HepG2 (cell line): ENCODE measurements around the gene KCNT2. TPM values are rescaled to one million over a fixed set of nuclear protein-coding genes. Genes with fewer than 3 reads are reported as not detected.

Source experiments
- ATAC-seq: fragments of 200-7000 bp; cut with Tn5 transposase; 3 replicates; pipeline ENCODE4 v1.9.1; 2020; ENCODE audit warnings: mild to moderate bottlenecking, moderate library complexity
- BruUV-seq: library from RNA; stranded (reverse); fragments of 400-500 nt; replicated peaks from 2 replicates; lab custom pipeline; 2021; lab: Mats Ljungman, UMichigan
- CTCF ChIA-PET: fragments of 300-600 bp; formaldehyde crosslinking; extraction: SDS; loops from one replicate; lab custom pipeline; 2021; ENCODE audit warnings: low total read pairs, inconsistent platforms, low intra/inter-chr PET ratio; lab: Yijun Ruan, JAX
- POLR2A ChIA-PET: fragments of 350-600 bp; sonication (Branson Sonifier 250); formaldehyde crosslinking; loops from one replicate; lab custom pipeline; 2020; ENCODE audit warnings: antibody characterized with exemption, inconsistent platforms; lab: Yijun Ruan, JAX
- DNase-seq: peaks from one replicate; pipeline ENCODE4 v3.0.0-alpha.2; 2015; ENCODE audit warnings: low spot score
- FAIRE-seq: peaks from 3 replicates; lab custom pipeline; 2011; peaks lifted over from hg19 to GRCh38; lab: Jason Lieb, UNC
- H2AFZ ChIP-seq: one replicate; pipeline ENCODE4 v1.6.1; 2011; ENCODE audit warnings: low read length, inconsistent platforms
- H3K27ac ChIP-seq: fragments of 300-600 bp; 3 replicates; pipeline ENCODE4 v1.8.0; 2011; ENCODE audit warnings: mixed run types, mild to moderate bottlenecking, mixed read lengths, low read length, inconsistent platforms; ENCODE audit not compliant: insufficient read depth; ENCODE audit errors: extremely low read length
- H3K27me3 ChIP-seq, 2 experiments: fragments of 200-600 bp in 1 of 2; 2 replicates in 1 of 2; 3 replicates in 1 of 2; pipeline versions ENCODE4 v1.6.0 to v1.8.0; 2011; ENCODE audit warnings: low read length in 2 of 2, mild to moderate bottlenecking in 2 of 2, moderate library complexity in 2 of 2, inconsistent platforms in 1 of 2; ENCODE audit not compliant: insufficient read depth in 2 of 2, control insufficient read depth in 1 of 2
- H3K36me3 ChIP-seq, 2 experiments: fragments of 200-600 bp in 1 of 2; replicated peaks in 1 of 2; 2 replicates in 1 of 2; 3 replicates in 1 of 2; pipeline versions ENCODE4 v1.5.1 to v1.8.0; 2011; ENCODE audit warnings: low read length in 2 of 2, inconsistent platforms in 1 of 2; ENCODE audit not compliant: insufficient read depth in 2 of 2, control insufficient read depth in 1 of 2
- H3K4me1 ChIP-seq: 2 replicates; pipeline ENCODE4 v1.5.1; 2012; ENCODE audit warnings: low read length, inconsistent platforms; ENCODE audit not compliant: insufficient read depth
- H3K4me2 ChIP-seq: 2 replicates; pipeline ENCODE4 v1.6.0; 2011; ENCODE audit warnings: low read depth, low read length, inconsistent platforms
- H3K4me3 ChIP-seq, 3 experiments: fragments of 200-600 bp in 1 of 3; sonication (generic), shearing (Covaris generic) in 1 of 3; replicated peaks in 1 of 3; 2 replicates each; pipeline ENCODE4 v1.5.1; 2011 to 2016; ENCODE audit warnings: low read length in 3 of 3, inconsistent platforms in 2 of 3, low read depth in 2 of 3, mild to moderate bottlenecking in 2 of 3, control low read depth in 1 of 3, mixed read lengths in 1 of 3; ENCODE audit not compliant: insufficient read depth in 1 of 3
- H3K79me2 ChIP-seq: one replicate; pipeline ENCODE4 v1.6.1; 2011; ENCODE audit warnings: low read length, inconsistent platforms; ENCODE audit not compliant: insufficient read depth
- H3K9ac ChIP-seq: 2 replicates; pipeline ENCODE4 v1.6.0; 2011; ENCODE audit warnings: mild to moderate bottlenecking, low read depth, low read length, inconsistent platforms; ENCODE audit not compliant: insufficient read depth
- H3K9me3 ChIP-seq: 2 replicates; pipeline ENCODE4 v1.5.1; 2012; ENCODE audit warnings: mild to moderate bottlenecking, low read length
- H4K20me1 ChIP-seq: 2 replicates; pipeline ENCODE4 v1.6.0; 2011; ENCODE audit warnings: inconsistent platforms, mild to moderate bottlenecking, low read length, moderate library complexity; ENCODE audit not compliant: insufficient read depth
- GRHL1 ChIP-seq: sonication (generic); formaldehyde crosslinking; conservative IDR thresholded peaks from 2 replicates; pipeline ENCODE4 v1.8.0; 2022; ENCODE audit warnings: missing genetic modification reagents
- HMGXB4 ChIP-seq, 2 experiments: sonication (generic) in 1 of 2; formaldehyde crosslinking in 1 of 2; IDR thresholded peaks; 2 replicates each; pipeline versions ENCODE4 v1.4.0 to v1.6.1; 2018 to 2020; ENCODE audit warnings: missing genetic modification reagents in 2 of 2, borderline replicate concordance in 1 of 2, low read depth in 1 of 2, mild to moderate bottlenecking in 1 of 2, missing biosample characterization in 1 of 2
- PBX3 ChIP-seq: sonication (generic); formaldehyde crosslinking; IDR thresholded peaks from 2 replicates; pipeline ENCODE4 v1.8.1; 2023; ENCODE audit warnings: missing genetic modification reagents, inconsistent platforms, borderline replicate concordance
- TRAFD1 ChIP-seq: sonication (generic); formaldehyde crosslinking; IDR thresholded peaks from 2 replicates; pipeline ENCODE4 v1.5.1; 2020; ENCODE audit warnings: missing genetic modification reagents, mild to moderate bottlenecking, borderline replicate concordance
- ZBTB1 ChIP-seq: sonication (generic); formaldehyde crosslinking; IDR thresholded peaks from 2 replicates; pipeline ENCODE4 v1.4.0; 2020; ENCODE audit warnings: missing genetic modification reagents, borderline replicate concordance
- ZFP62 ChIP-seq: sonication (generic); formaldehyde crosslinking; IDR thresholded peaks from 2 replicates; pipeline ENCODE4 v1.4.0; 2020; ENCODE audit warnings: missing genetic modification reagents
- WGBS: methylation state at CpG from one replicate; pipeline ENCODE4 v1.1.6; 2017; ENCODE audit warnings: low lambda C conversion rate; 5-methylcytosine and 5-hydroxymethylcytosine counted together
- in situ Hi-C: cut with HindIII; loops from 2 replicates; pipeline ENCODE4 v1.10.0; 2017; ENCODE audit warnings: low pct_unique_long_range_greater_than_20kb; ENCODE audit not compliant: extremely low pct_ligation_motif_present
- intact Hi-C: fragments of 100-400 bp; cut with micrococcal nuclease; formaldehyde crosslinking; loops from one replicate; pipeline ENCODE4 v1.10.0; 2022; ENCODE audit not compliant: unreplicated experiment
- polyA plus RNA-seq, 8 experiments: library from polyadenylated mRNA; depleted of rRNA in 3 of 8; stranded (reverse) in 7 of 8; unstranded in 1 of 8; fragments of >200 nt; fragmentation: Illumina TruSeq in 4 of 8; extraction: Trizol in 4 of 8; gene quantifications; 2 replicates each; pipeline versions ENCODE4 v1.2.1 to v1.2.3, GENCODE V29; 2011 to 2016; ENCODE audit warnings: low read depth in 4 of 8, missing spikeins in 1 of 8, mixed read lengths in 1 of 8; ENCODE audit not compliant: insufficient read depth in 1 of 8
- total RNA-seq, 5 experiments: library from RNA; depleted of rRNA; stranded (reverse); fragments of >200 nt; fragmentation: Illumina TruSeq; extraction: Trizol; gene quantifications; 2 replicates each; pipeline ENCODE4 v1.2.3, GENCODE V29; 2016; ENCODE audit warnings: low read depth in 1 of 5

KCNT2 gene
- total and polyA plus RNA-seq, 2 of the 13 experiments (the other 11 are each of a cell fraction or from before 2014, with no cell fraction given): not detected

- TF ChIP-seq TRAFD1 (no peak), PBX3 (CRISPR knock-in tag) (no peak), HMGXB4 (CRISPR knock-in tag; IDR thresholded peaks at IDR 0.05; ENCODE audit: borderline replicate concordance in 1 of 2, low read depth in 1 of 2) (no peak), ZBTB1 (no peak), GRHL1 (CRISPR knock-in tag) (no peak), ZFP62 (CRISPR knock-in tag) (no peak)
- TF ChIP-seq, all 625 proteins: peak for 0
- ATAC-seq: no peak
- BruUV-seq: no TSS peak
- Histone ChIP-seq H3K4me3 (no peak overlapping the region), H4K20me1 (no peaks in the 10 kb centered on the region), H3K27me3 (no peaks in the 10 kb centered on the region), H3K9ac (no peak overlapping the region), H3K79me2 (no peaks in the 10 kb centered on the region), H3K27ac (no peak overlapping the region), H2AFZ (no peak overlapping the region), H3K36me3 (no peaks in the 10 kb centered on the region), H3K4me1 (no peaks in the 10 kb centered on the region), H3K4me2 (no peak overlapping the region), H3K9me3 (no peaks in the 10 kb centered on the region)
- intact Hi-C loops (no loop called here), in situ Hi-C loops (loop anchor here (10.0 kb wide), 1 partner anchor 311 kb away; no protein-coding TSS in a partner anchor)
- WGBS: 3% methylated on average over 3 of the region's 3 CpGs
- ChIA-PET CTCF (no interaction called here), POLR2A (no interaction called here)
- no peak for DNase-seq
- no peak for FAIRE-seq
Observed at GRCh38 chr1:196655494-196655893, 47.3 kb upstream of the KCNT2 start.
